HG02763 (cell line): ENCODE results near the gene BICRA.
"Not testable (repeated sequence)": the region's sequence is repeated elsewhere in the genome, so short reads cannot be mapped to it uniquely, and the experiment has no call there.

Experiments used
- ATAC-seq: cut with Tn5 transposase; IDR thresholded peaks from one replicate; pipeline ENCODE4 v1.9.1; 2021; ENCODE audit warnings: mild to moderate bottlenecking, moderate library complexity; ENCODE audit not compliant: unreplicated experiment

BICRA gene

GRCh38 chr19:47658431-47659348, 49.8 kb downstream of the BICRA start:
- no peak for ATAC-seq

DNA sequence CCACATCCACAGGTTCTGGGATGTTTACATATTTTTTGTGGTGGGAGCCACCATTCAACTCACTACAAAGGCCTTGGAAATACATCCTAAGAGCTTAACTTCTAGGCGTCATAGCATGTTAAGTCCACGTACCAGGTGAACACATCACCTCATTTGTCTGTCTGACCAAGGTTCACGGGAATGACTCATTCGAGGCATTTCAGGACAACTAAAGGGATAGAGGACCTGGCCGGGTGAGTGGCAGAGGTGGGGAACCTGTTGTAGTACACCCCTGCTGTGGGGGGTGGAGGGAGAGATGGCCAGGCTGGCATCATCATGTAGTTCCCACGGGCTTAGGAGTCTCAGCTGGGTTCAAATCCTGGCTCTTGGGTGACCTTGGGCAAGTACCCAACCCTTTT, 51.5 kb downstream of the BICRA start:
- no peak for ATAC-seq

DNA sequence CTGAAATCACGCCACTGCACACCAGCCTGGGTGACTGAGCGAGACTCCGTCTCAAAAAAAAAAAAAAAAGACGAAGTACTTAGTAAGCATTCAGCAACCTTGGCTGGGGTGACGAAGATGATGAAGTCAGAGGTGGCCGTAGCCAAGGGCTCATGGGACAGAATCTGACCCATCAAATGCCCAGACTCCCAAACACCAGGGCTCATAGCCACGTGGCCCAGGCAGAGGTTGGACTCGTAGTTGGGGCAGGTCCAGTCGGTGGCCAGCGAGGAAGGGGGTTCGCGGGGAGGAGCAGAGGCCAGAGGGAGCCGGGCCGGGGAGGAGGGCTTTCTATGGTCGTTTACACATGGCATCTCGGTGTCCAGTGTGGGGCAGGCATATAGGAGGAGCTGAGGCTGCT, 52.2 kb downstream of the BICRA start:
- no peak for ATAC-seq

DNA sequence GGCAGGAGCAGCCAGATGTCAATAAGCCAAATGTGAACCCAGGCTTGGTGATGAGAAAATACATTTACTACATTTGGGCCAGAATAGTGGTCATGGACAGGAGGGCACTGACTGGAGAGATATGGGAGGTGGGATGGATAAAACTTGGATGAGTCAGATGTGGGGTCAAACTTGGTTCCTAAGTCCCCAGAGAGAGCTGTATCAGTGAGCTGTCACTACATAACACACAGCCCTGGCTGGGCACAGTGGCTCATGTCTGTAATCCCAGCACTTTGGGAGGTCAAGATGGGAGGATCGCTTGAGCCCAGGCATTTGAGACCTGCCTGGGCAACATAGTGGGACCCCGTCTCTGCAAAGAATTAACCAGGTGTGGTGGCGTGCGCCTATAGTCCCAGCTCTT, 52.7 kb downstream of the BICRA start:
- no peak for ATAC-seq

DNA sequence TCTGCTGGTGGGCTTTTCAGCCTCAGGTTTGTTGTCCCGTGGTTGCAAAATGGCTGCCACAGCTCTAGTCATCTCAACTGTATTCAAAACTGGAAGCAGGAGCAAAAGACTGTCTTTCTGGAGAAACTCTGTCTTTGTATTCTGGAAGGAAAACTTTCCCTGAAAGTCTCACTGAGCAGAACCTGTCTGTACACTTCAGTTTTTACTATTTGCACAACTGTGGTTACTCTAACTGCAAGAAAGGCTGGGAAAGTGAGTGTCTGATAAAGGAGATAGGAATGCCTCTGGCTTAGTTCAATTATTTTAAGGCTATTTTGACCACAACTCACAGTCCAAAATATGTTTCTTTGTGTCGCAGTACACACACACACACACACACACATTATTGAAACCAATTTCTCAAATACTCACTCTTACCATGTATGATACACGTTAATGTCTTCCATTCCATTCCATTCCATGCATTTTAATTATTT, 54.5 kb downstream of the BICRA start:
- ATAC-seq, result no peak

- ATAC-seq, result no peak
These were observed 55.2 kb downstream of the BICRA start for GRCh38 chr19:47663911-47664771.

- not testable (repeated sequence) for ATAC-seq
These were observed 59.6 kb downstream of the BICRA start for GRCh38 chr19:47668556-47668955.

DNA sequence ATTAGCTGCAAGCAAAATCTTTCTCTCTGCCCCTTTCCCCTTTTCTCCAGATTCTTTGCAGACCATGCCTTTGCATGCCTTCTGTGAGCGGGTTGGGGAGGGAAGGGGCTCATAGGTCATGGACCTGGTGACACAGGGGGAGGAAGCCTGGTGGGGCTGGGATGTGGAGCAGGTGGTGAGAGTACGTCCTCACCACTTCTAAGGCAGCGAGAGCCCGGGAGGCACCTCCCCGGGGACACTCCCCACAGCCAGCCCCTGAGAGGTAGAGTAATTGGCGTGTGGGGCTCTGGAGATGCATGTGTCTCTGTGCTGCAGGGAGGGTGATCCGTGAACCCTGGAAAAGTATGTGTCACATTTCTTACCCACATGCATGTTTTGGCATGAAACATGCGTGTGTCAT, 61.8 kb downstream of the BICRA start:
- no peak for ATAC-seq

- no peak for ATAC-seq
These were observed 62.6 kb downstream of the BICRA start for GRCh38 chr19:47671499-47671898.

GRCh38 chr19:47673426-47673825, 64.5 kb downstream of the BICRA start:
- ATAC-seq, result no peak

DNA sequence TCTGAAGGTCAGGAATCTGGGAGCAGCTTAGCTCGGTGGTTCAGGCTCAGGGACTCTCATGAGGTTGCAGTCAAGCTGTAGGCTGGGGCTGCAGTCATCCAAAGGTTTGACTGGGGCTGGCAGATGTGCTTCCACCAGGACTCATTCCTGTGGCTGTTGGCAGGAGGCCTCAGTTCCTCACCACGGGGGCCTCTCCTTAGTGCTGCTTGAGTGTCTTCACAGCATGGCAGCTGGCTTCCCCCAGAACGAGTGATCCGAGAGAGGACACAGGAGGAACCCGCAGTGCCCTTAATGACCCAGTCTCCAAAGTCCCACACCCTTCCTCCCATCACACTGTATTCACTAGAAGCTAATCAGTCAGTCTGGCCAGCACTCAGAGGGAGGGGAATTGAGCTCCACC, 65.6 kb downstream of the BICRA start:
- ATAC-seq, result no peak

DNA sequence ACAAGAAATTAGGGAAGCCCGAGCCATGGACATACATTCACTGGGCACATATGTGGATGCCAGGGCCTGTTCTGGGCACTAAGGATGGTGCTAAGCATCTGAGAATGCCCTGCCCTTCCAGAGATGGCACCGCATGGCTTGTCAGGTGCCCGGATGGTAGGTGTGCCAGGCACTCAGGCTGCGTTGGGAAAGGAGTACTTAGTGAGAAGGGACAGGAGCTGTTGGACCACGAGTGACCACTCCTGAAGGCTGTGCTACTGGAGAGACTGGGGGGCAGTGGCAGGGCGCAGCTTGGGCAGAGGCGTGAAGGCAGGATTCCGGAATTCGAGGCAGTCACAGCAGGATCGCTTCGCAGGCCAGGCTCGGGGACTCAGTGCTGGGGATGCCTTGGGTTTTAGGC, 66.3 kb downstream of the BICRA start:
- ATAC-seq, result no peak

GRCh38 chr19:47675859-47676258, 66.9 kb downstream of the BICRA start:
- ATAC-seq, result no peak

DNA sequence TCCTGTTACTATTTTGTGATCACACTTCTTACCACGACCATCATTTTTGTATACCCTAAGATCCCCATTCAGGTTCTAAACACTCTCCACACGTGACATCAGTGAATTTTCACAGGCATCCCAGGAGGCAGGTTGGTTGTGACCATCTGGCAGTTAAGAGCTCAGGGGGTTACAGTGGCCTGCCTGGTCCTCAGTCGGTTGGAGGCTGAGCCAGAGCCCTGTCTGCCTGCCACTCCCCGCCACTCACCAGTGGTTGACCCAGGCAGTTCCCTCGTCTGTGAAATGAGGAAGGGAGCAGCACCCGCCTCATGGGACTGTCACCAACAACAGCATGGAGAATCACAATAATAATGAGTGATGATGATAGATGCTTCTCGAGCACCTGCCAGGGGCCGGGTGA, 67.9 kb downstream of the BICRA start:
- no peak for ATAC-seq

- ATAC-seq, result no peak
These were observed 70.4 kb downstream of the BICRA start for GRCh38 chr19:47679251-47679900.

- no peak for ATAC-seq
These were observed 71.3 kb downstream of the BICRA start for GRCh38 chr19:47679922-47680857.

GRCh38 chr19:47680858-47681332, 72.0 kb downstream of the BICRA start:
- no peak for ATAC-seq

DNA sequence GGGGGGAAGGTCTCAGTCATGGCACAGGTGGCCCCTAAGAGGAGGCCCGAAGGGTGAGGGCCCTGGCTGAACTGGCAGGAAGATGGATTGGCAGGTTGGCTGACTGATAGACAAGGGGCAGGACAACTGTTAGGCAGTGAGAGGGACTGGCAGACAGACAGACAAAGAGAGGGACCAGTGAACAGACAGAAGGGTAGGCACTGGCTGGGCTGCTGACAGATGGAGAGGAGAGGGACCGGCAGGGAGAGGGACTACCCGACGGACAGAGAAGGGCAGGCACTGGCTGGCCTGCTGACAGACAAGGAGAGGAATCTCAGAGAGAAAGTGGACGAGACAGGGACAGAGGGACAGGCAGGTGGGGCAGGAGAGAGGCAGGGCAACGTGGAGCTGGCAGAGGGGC, 72.5 kb downstream of the BICRA start:
- no peak for ATAC-seq

- ATAC-seq, result no peak
These were observed 73.0 kb downstream of the BICRA start for GRCh38 chr19:47681936-47682335.

GRCh38 chr19:47682939-47683338, 74.0 kb downstream of the BICRA start:
- no peak for ATAC-seq
